GM12878 (cell line): Measurements from ENCODE around the gene ISOC2. TPM values are rescaled to one million over a fixed set of nuclear protein-coding genes. Genes with fewer than 3 reads are reported as not detected.
A peak's percentile ranks its signal among the peaks of the same experiment; 100 is the strongest.

Experiments
- ATAC-seq: fragments of 200-7000 bp; cut with Tn5 transposase; 3 replicates; pipeline ENCODE4 v1.9.1; 2020; ENCODE audit warnings: mild to moderate bottlenecking, moderate library complexity
- BruUV-seq: library from RNA; stranded (reverse); fragments of 400-500 nt; replicated peaks from 2 replicates; lab custom pipeline; 2021; lab: Mats Ljungman, UMichigan
- CTCF ChIA-PET: fragments of 300-600 bp; sonication (Branson Sonifier 250); formaldehyde crosslinking; extraction: SDS; loops from one replicate; lab custom pipeline; 2021; ENCODE audit warnings: inconsistent platforms; lab: Yijun Ruan, JAX
- POLR2A ChIA-PET: fragments of 350-600 bp; formaldehyde crosslinking; extraction: SDS; loops from one replicate; lab custom pipeline; 2021; ENCODE audit warnings: inconsistent platforms; lab: Charles Lee
- RAD21 ChIA-PET: fragments of 300-600 bp; sonication (Branson Sonifier 250); formaldehyde crosslinking; loops from one replicate; lab custom pipeline; 2023; ENCODE audit warnings: antibody characterized with exemption; ENCODE audit not compliant: unreplicated experiment; lab: Charles Lee
- SMC1A ChIA-PET: fragments of 300-600 bp; sonication (Branson Sonifier 250); formaldehyde crosslinking; loops from one replicate; lab custom pipeline; 2023; ENCODE audit not compliant: unreplicated experiment, uncharacterized antibody; lab: Charles Lee
- DNase-seq: peaks from one replicate; pipeline ENCODE4 v3.0.0-alpha.2; 2011; ENCODE audit warnings: low read depth, low spot score
- FAIRE-seq: peaks from 3 replicates; lab custom pipeline; 2011; peaks lifted over from hg19 to GRCh38; lab: Jason Lieb, UNC
- H2AFZ ChIP-seq: 2 replicates; pipeline ENCODE4 v1.6.0; 2011; ENCODE audit warnings: low read depth, low read length, control low read depth; ENCODE audit not compliant: control insufficient read depth
- H3K27ac ChIP-seq: 2 replicates; pipeline ENCODE4 v1.5.1; 2011; ENCODE audit warnings: control low read depth; ENCODE audit not compliant: control insufficient read depth, insufficient read depth
- H3K27me3 ChIP-seq, 2 experiments: replicated peaks in 1 of 2; 2 replicates each; pipeline versions ENCODE4 v1.6.0 to v1.6.1; 2011; ENCODE audit warnings: low read length in 1 of 2; ENCODE audit not compliant: control insufficient read depth in 2 of 2, insufficient read depth in 2 of 2
- H3K36me3 ChIP-seq, 2 experiments: 2 replicates each; pipeline ENCODE4 v1.5.1; 2011; ENCODE audit warnings: low read length in 1 of 2; ENCODE audit not compliant: control insufficient read depth in 2 of 2, insufficient read depth in 2 of 2
- H3K4me1 ChIP-seq: 2 replicates; pipeline ENCODE4 v1.6.1; 2011; ENCODE audit warnings: mild to moderate bottlenecking, low read length, moderate library complexity, mixed read lengths; ENCODE audit not compliant: control insufficient read depth, insufficient read depth
- H3K4me2 ChIP-seq: 2 replicates; pipeline ENCODE4 v1.6.0; 2011; ENCODE audit warnings: control low read depth; ENCODE audit not compliant: control insufficient read depth, insufficient read depth
- H3K4me3 ChIP-seq: fragments of 200-600 bp; sonication (generic); 2 replicates; pipeline ENCODE4 v1.5.1; 2016
- H3K79me2 ChIP-seq: 2 replicates; pipeline ENCODE4 v1.6.0; 2011; ENCODE audit warnings: low read length; ENCODE audit not compliant: control insufficient read depth, insufficient read depth
- H3K9ac ChIP-seq: 2 replicates; pipeline ENCODE4 v1.8.0; 2011; ENCODE audit warnings: low read length, control low read depth, mixed read lengths; ENCODE audit not compliant: control insufficient read depth, insufficient read depth
- H3K9me3 ChIP-seq: replicated peaks from 3 replicates; pipeline ENCODE4 v1.5.1; 2011; ENCODE audit warnings: mild to moderate bottlenecking, low read length; ENCODE audit not compliant: control insufficient read depth, insufficient read depth
- H4K20me1 ChIP-seq: 2 replicates; pipeline ENCODE4 v1.6.0; 2011; ENCODE audit not compliant: control insufficient read depth, insufficient read depth
- MEF2B ChIP-seq: fragments of 450-650 bp; IDR thresholded peaks from 2 replicates; pipeline ENCODE4 v1.6.1; 2018; ENCODE audit warnings: mild to moderate bottlenecking, moderate library complexity; ENCODE audit not compliant: partially characterized antibody, poor library complexity, severe bottlenecking
- NFYB ChIP-seq: IDR thresholded peaks from 2 replicates; pipeline ENCODE4 v1.6.1; 2011; ENCODE audit warnings: low read depth, mild to moderate bottlenecking, low read length, improper control_type of control experiment, moderate library complexity; ENCODE audit not compliant: insufficient read depth
- NR2C1 ChIP-seq: fragments of 450-650 bp; IDR thresholded peaks from 2 replicates; pipeline ENCODE4 v1.6.1; 2017; ENCODE audit warnings: antibody characterized with exemption, mild to moderate bottlenecking, moderate library complexity
- PML ChIP-seq: IDR thresholded peaks from 2 replicates; pipeline ENCODE4 v1.6.1; 2012; ENCODE audit warnings: low read length, inconsistent platforms
- SP1 ChIP-seq: IDR thresholded peaks from one replicate; pipeline ENCODE4 v1.6.1; 2011; ENCODE audit warnings: low read depth, low read length
- ZNF24 ChIP-seq: fragments of 450-650 bp; IDR thresholded peaks from 2 replicates; pipeline ENCODE4 v1.6.1; 2017; ENCODE audit warnings: antibody characterized with exemption, mild to moderate bottlenecking
- ZZZ3 ChIP-seq: IDR thresholded peaks from 2 replicates; pipeline ENCODE4 v1.6.1; 2011; ENCODE audit warnings: low read depth; ENCODE audit not compliant: control insufficient read depth, insufficient read length
- WGBS: methylation state at CpG from one replicate; pipeline ENCODE4 v1.1.6; 2016; ENCODE audit warnings: low lambda C conversion rate; ENCODE audit not compliant: insufficient replicate concordance, insufficient coverage; ENCODE audit errors: missing lambda C conversion rate; 5-methylcytosine and 5-hydroxymethylcytosine counted together
- in situ Hi-C: fragments of 300-500 bp; cut with MboI; formaldehyde crosslinking; loops from 9 replicates; pipeline ENCODE4 v1.14.3; 2018; ENCODE audit warnings: mixed read lengths
- intact Hi-C: fragments of 100-400 bp; cut with micrococcal nuclease; formaldehyde crosslinking; loops from one replicate; pipeline ENCODE4 v1.14.2; 2022; ENCODE audit not compliant: unreplicated experiment
- polyA plus RNA-seq, 11 experiments: library from polyadenylated mRNA; depleted of rRNA in 4 of 11; unstranded in 6 of 11; stranded (reverse) in 5 of 11; fragments of >200 nt; fragmentation: Nextera tagmentation in 4 of 11; fragmentation: Illumina TruSeq in 1 of 11; extraction: Ambion mirVana in 4 of 11; extraction: Trizol in 1 of 11; gene quantifications; 1 replicate in 1 of 11; 2 replicates in 10 of 11; pipeline versions ENCODE4 v1.2.1 to v1.2.3, GENCODE V29; 2011 to 2016; ENCODE audit warnings: inconsistent platforms in 2 of 11, missing spikeins in 2 of 11, low read depth in 1 of 11
- total RNA-seq, 4 experiments: library from RNA; depleted of rRNA in 3 of 4; stranded (reverse); fragments of >200 nt in 3 of 4; fragmentation: Illumina TruSeq in 1 of 4; extraction: Trizol in 1 of 4; gene quantifications; 2 replicates each; pipeline versions ENCODE4 v1.2.1 to v1.2.3, GENCODE V29; 2013 to 2021
- TF ChIP-seq, protein P1 (sequence below): fragments of 450-650 bp; IDR thresholded peaks from 2 replicates; pipeline ENCODE4 v1.6.1; 2017; ENCODE audit warnings: mild to moderate bottlenecking
- TF ChIP-seq, protein P2 (sequence below): fragments of 450-650 bp; IDR thresholded peaks from 2 replicates; pipeline ENCODE4 v1.6.1; 2017; ENCODE audit warnings: mild to moderate bottlenecking, low read depth, inconsistent platforms; ENCODE audit not compliant: poor library complexity, severe bottlenecking

Gene ISOC2
- total and polyA plus RNA-seq, 10 of the 15 experiments (the other 5 are each of a cell fraction or from before 2014, with no cell fraction given), result 0.72 to 238 (median 56.9) TPM

- BruUV-seq, result no TSS peak
- peaks cover 22% of the 10 kb centered on the region for H3K4me1 ChIP-seq
- CTCF ChIA-PET, result interaction anchor here (3.7 kb wide), 1 partner anchor 26 kb away, joined by 26 read pairs; no protein-coding TSS in a partner anchor
- ATAC-seq (no peak), FAIRE-seq (no peak), DNase-seq (no peak)
- POLR2A ChIA-PET, result no interaction called here
- in situ Hi-C loops (no loop called here), intact Hi-C loops (no loop called here)
- RAD21 ChIA-PET, result no interaction called here
- H3K4me3 ChIP-seq, result no peak overlapping the region
- no peaks in the 10 kb centered on the region for H3K9me3 ChIP-seq
- WGBS, result 86% methylated on average over 12 of the region's 12 CpGs
- H3K79me2 ChIP-seq, result peaks cover 6% of the 10 kb centered on the region
- no peak overlapping the region for H3K9ac ChIP-seq
- SMC1A ChIA-PET, result interaction anchor here (0.6 kb wide), 1 partner anchor 203 kb away, joined by 3 read pairs; no protein-coding TSS in a partner anchor
- no peaks in the 10 kb centered on the region for H4K20me1 ChIP-seq
- TF ChIP-seq MEF2B (no peak), SP1 (no peak), NFYB (no peak), ZNF24 (no peak), ZZZ3 (no peak), NR2C1 (no peak), PML (no peak)
- TF ChIP-seq, protein P1, sequence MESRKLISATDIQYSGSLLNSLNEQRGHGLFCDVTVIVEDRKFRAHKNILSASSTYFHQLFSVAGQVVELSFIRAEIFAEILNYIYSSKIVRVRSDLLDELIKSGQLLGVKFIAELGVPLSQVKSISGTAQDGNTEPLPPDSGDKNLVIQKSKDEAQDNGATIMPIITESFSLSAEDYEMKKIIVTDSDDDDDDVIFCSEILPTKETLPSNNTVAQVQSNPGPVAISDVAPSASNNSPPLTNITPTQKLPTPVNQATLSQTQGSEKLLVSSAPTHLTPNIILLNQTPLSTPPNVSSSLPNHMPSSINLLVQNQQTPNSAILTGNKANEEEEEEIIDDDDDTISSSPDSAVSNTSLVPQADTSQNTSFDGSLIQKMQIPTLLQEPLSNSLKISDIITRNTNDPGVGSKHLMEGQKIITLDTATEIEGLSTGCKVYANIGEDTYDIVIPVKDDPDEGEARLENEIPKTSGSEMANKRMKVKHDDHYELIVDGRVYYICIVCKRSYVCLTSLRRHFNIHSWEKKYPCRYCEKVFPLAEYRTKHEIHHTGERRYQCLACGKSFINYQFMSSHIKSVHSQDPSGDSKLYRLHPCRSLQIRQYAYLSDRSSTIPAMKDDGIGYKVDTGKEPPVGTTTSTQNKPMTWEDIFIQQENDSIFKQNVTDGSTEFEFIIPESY, result no peak
- TF ChIP-seq, protein P2, sequence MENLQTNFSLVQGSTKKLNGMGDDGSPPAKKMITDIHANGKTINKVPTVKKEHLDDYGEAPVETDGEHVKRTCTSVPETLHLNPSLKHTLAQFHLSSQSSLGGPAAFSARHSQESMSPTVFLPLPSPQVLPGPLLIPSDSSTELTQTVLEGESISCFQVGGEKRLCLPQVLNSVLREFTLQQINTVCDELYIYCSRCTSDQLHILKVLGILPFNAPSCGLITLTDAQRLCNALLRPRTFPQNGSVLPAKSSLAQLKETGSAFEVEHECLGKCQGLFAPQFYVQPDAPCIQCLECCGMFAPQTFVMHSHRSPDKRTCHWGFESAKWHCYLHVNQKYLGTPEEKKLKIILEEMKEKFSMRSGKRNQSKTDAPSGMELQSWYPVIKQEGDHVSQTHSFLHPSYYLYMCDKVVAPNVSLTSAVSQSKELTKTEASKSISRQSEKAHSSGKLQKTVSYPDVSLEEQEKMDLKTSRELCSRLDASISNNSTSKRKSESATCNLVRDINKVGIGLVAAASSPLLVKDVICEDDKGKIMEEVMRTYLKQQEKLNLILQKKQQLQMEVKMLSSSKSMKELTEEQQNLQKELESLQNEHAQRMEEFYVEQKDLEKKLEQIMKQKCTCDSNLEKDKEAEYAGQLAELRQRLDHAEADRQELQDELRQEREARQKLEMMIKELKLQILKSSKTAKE, result no peak
- H3K27me3 ChIP-seq, result no peaks in the 10 kb centered on the region
- peak overlapping the region; percentile 56 for H3K4me2 ChIP-seq
- peaks cover 0 to 6% of the 10 kb centered on the region in 2 experiments; a peak in 2 of 4 replicates for H3K36me3 ChIP-seq
- H3K27ac ChIP-seq, result no peak overlapping the region
- H2AFZ ChIP-seq, result no peak overlapping the region
Measured at GRCh38 chr19:55478364-55478763, 16.9 kb upstream of the ISOC2 start.
